ENCODE measurements around the gene TUBE1. TPM values are rescaled to one million over a fixed set of nuclear protein-coding genes. Genes with fewer than 3 reads are reported as not detected.

Gene TUBE1
- 21.0 and 24.3 TPM in 2 replicates for total RNA-seq

- Mint-ChIP-seq H3K4me1 (ENCODE audit: low read depth) (peaks cover 8% of the 10 kb centered on the region), H3K9me3 (no peaks in the 10 kb centered on the region), H3K27me3 (ENCODE audit: low read depth) (peaks cover 24% of the 10 kb centered on the region), H3K36me3 (ENCODE audit: low read depth) (peaks cover 11% of the 10 kb centered on the region), H3K4me3 (ENCODE audit: low read depth) (no peak within 1 kb of the TSS), H3K27ac (no peak within 1 kb of the TSS)
- intact Hi-C loops (cut with micrococcal nuclease): loop anchor here (1.0 to 2.0 kb wide), 6 partner anchors 29 to 828 kb away; partner anchors contain the start of gene FYN
- peak; percentile 87 for DNase-seq (ENCODE audit: low spot score)
Measured at GRCh38 chr6:112087136-112087911, at the start of gene TUBE1, which contains the start of gene FAM229B. Gene TUBE1, minus strand, starts transcription at chr6:112087482. Its CDS starts 48 bp downstream, at chr6:112087434. Gene FAM229B, plus strand, starts transcription at chr6:112087591. Its CDS starts 11,693 bp downstream, at chr6:112099284.

- H3K4me1 Mint-ChIP-seq (ENCODE audit: low read depth): no peaks in the 10 kb centered on the region
- H3K27me3 Mint-ChIP-seq (ENCODE audit: low read depth): peaks cover 28% of the 10 kb centered on the region
- no peak overlapping the region for H3K27ac Mint-ChIP-seq
- intact Hi-C loops (cut with micrococcal nuclease): no loop called here
- no peaks in the 10 kb centered on the region for H3K36me3 Mint-ChIP-seq (ENCODE audit: low read depth)
- no peak overlapping the region for H3K4me3 Mint-ChIP-seq (ENCODE audit: low read depth)
- DNase-seq (ENCODE audit: low spot score): no peak
- no peaks in the 10 kb centered on the region for H3K9me3 Mint-ChIP-seq
Measured at GRCh38 chr6:112130878-112131277, 43.6 kb upstream of the TUBE1 start.

GRCh38 chr6:112128208-112128607, 40.9 kb upstream of the TUBE1 start:
- Mint-ChIP-seq H3K27ac (no peak overlapping the region), H3K4me3 (ENCODE audit: low read depth) (no peak overlapping the region), H3K36me3 (ENCODE audit: low read depth) (no peaks in the 10 kb centered on the region), H3K27me3 (ENCODE audit: low read depth) (peaks cover 27% of the 10 kb centered on the region), H3K9me3 (no peaks in the 10 kb centered on the region), H3K4me1 (ENCODE audit: low read depth) (no peaks in the 10 kb centered on the region)
- intact Hi-C loops (cut with micrococcal nuclease): no loop called here
- DNase-seq (ENCODE audit: low spot score): no peak

- no peak overlapping the region for H3K4me3 Mint-ChIP-seq (ENCODE audit: low read depth)
- H3K4me1 Mint-ChIP-seq (ENCODE audit: low read depth): no peaks in the 10 kb centered on the region
- no peaks in the 10 kb centered on the region for H3K36me3 Mint-ChIP-seq (ENCODE audit: low read depth)
- H3K27me3 Mint-ChIP-seq (ENCODE audit: low read depth): peaks cover 19% of the 10 kb centered on the region
- H3K9me3 Mint-ChIP-seq: no peaks in the 10 kb centered on the region
- H3K27ac Mint-ChIP-seq: no peak overlapping the region
- DNase-seq (ENCODE audit: low spot score): no peak
- intact Hi-C loops (cut with micrococcal nuclease): no loop called here
Measured at GRCh38 chr6:112123982-112124381, 36.7 kb upstream of the TUBE1 start.

DNA sequence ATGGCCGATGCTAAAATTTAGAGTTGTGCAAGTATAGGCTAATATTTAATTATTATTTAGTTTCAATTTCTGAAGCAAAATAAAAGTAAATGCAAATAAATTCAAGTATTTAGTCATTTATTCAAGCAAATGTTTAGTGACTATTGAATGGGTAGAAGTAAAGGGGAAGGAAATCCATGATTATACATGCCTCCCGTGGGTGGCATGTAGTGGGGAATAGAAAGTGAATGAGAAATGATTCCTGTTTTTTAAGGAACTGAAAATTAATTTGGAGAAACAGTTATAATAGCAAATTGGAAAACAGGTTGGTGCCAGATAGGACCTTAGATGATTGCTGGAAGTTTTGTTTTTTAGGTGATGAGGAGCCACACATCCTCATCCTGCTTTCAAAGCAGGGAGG, 35.5 kb upstream of the TUBE1 start:
- Mint-ChIP-seq H3K4me1 (ENCODE audit: low read depth) (peaks cover 8% of the 10 kb centered on the region), H3K27ac (no peak overlapping the region), H3K4me3 (ENCODE audit: low read depth) (no peak overlapping the region), H3K27me3 (ENCODE audit: low read depth) (peaks cover 15% of the 10 kb centered on the region), H3K36me3 (ENCODE audit: low read depth) (no peaks in the 10 kb centered on the region), H3K9me3 (no peaks in the 10 kb centered on the region)
- intact Hi-C loops (cut with micrococcal nuclease): no loop called here
- DNase-seq (ENCODE audit: low spot score): no peak

- intact Hi-C loops (cut with micrococcal nuclease): loop anchor here (5.0 kb wide), 1 partner anchor 34 kb away; no protein-coding TSS in a partner anchor
Measured at GRCh38 chr6:112118034-112118433, 30.8 kb upstream of the TUBE1 start.

DNA sequence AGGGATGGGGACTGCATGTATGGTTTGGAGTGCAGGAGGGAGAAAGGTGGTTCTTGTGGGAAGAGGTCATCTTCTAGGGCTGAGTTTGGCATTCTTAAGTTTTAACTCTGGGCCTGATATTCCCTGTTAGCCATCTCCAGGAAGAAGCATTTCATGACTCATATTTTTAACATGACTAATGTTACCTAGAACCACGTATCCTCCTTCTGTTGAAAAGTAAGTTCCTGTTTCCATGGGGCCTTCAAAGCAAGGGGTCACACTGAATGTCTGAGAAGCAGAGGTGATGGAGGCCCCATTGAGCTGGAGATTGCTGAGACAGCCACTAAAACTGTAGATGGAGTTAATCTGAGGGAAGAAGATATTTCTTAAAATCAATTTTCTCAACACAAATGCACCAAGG, 30.3 kb upstream of the TUBE1 start:
- intact Hi-C loops (cut with micrococcal nuclease): loop anchor here (2.0 to 5.0 kb wide), 2 partner anchors 31 to 35 kb away; partner anchors contain the start of genes FAM229B and TUBE1
- Mint-ChIP-seq H3K9me3 (no peaks in the 10 kb centered on the region), H3K4me1 (ENCODE audit: low read depth) (peaks cover 20% of the 10 kb centered on the region), H3K27me3 (ENCODE audit: low read depth) (peaks cover 12% of the 10 kb centered on the region), H3K4me3 (ENCODE audit: low read depth) (peak overlapping the region; percentile 41), H3K27ac (peak overlapping the region; percentile 82), H3K36me3 (ENCODE audit: low read depth) (no peaks in the 10 kb centered on the region)
- no peak for DNase-seq (ENCODE audit: low spot score)

More at GRCh38 chr6:112118034-112118433, 30.8 kb upstream of the TUBE1 start:
- Mint-ChIP-seq H3K4me3 (ENCODE audit: low read depth) (no peak overlapping the region), H3K27ac (no peak overlapping the region), H3K36me3 (ENCODE audit: low read depth) (no peaks in the 10 kb centered on the region), H3K9me3 (no peaks in the 10 kb centered on the region), H3K4me1 (ENCODE audit: low read depth) (peaks cover 20% of the 10 kb centered on the region), H3K27me3 (ENCODE audit: low read depth) (peaks cover 10% of the 10 kb centered on the region)
- no peak for DNase-seq (ENCODE audit: low spot score)

DNA sequence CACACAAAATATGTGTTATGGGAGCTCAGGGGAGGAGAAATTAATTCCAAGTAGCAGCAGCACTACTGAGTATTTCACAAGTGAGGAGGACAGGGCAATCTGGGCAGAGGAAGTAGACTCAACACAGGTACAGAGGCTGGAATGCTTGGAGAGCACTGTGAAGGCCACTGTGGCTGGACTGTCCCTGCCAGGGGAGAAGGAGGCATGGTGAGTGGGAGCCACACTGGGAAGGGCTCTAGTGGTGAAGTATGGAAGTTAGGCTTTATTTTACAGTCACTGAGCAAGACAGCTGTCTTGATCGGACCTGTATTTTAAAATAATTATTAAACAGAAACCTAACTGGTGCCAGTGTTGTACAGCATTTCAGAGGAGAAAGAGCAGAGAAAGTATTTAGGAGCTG, 28.9 kb upstream of the TUBE1 start:
- Mint-ChIP-seq H3K4me3 (ENCODE audit: low read depth) (no peak overlapping the region), H3K9me3 (no peaks in the 10 kb centered on the region), H3K4me1 (ENCODE audit: low read depth) (peaks cover 20% of the 10 kb centered on the region), H3K36me3 (ENCODE audit: low read depth) (no peaks in the 10 kb centered on the region), H3K27ac (no peak overlapping the region), H3K27me3 (ENCODE audit: low read depth) (peaks cover 17% of the 10 kb centered on the region)
- intact Hi-C loops (cut with micrococcal nuclease): loop anchor here (2.0 to 5.0 kb wide), 2 partner anchors 29 to 36 kb away; partner anchors contain the start of genes FAM229B and TUBE1
- DNase-seq (ENCODE audit: low spot score): no peak

GRCh38 chr6:112114577-112115223, 27.4 kb upstream of the TUBE1 start:
- Mint-ChIP-seq H3K4me3 (ENCODE audit: low read depth) (no peak overlapping the region), H3K27me3 (ENCODE audit: low read depth) (peaks cover 18% of the 10 kb centered on the region), H3K36me3 (ENCODE audit: low read depth) (no peaks in the 10 kb centered on the region), H3K9me3 (no peaks in the 10 kb centered on the region), H3K27ac (no peak overlapping the region), H3K4me1 (ENCODE audit: low read depth) (peaks cover 20% of the 10 kb centered on the region)
- no peak for DNase-seq (ENCODE audit: low spot score)
- intact Hi-C loops (cut with micrococcal nuclease): loop anchor here (5.0 kb wide), 1 partner anchor 38 kb away; no protein-coding TSS in a partner anchor

DNA sequence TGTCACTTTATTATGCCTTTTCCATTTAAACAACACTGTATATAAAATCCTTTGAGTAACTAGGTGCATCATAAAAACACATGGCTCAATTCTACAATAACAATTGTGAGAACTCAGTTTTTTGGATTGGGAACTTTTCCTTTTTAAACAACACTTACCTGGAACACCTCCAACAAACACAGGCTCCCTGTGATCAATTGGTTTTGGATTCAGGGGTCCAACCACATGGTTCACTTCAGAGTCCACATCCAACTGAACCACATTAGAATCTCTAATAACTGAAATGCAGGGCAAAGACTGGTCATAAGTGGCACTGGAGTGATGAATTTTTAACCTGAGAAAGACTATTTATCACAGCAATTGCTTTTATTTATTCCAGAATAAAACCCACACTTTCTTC, 26.6 kb upstream of the TUBE1 start:
- no peak for DNase-seq (ENCODE audit: low spot score)
- intact Hi-C loops (cut with micrococcal nuclease): no loop called here
- Mint-ChIP-seq H3K4me3 (ENCODE audit: low read depth) (no peak overlapping the region), H3K4me1 (ENCODE audit: low read depth) (peaks cover 20% of the 10 kb centered on the region), H3K27me3 (ENCODE audit: low read depth) (peaks cover 24% of the 10 kb centered on the region), H3K27ac (no peak overlapping the region), H3K9me3 (no peaks in the 10 kb centered on the region), H3K36me3 (ENCODE audit: low read depth) (no peaks in the 10 kb centered on the region)

GRCh38 chr6:112113431-112113830, 26.1 kb upstream of the TUBE1 start:
- no peak overlapping the region for H3K27ac Mint-ChIP-seq
- H3K4me1 Mint-ChIP-seq (ENCODE audit: low read depth): peaks cover 17% of the 10 kb centered on the region
- no peak overlapping the region for H3K4me3 Mint-ChIP-seq (ENCODE audit: low read depth)
- peaks cover 25% of the 10 kb centered on the region for H3K27me3 Mint-ChIP-seq (ENCODE audit: low read depth)
- DNase-seq (ENCODE audit: low spot score): no peak
- intact Hi-C loops (cut with micrococcal nuclease): no loop called here
- no peaks in the 10 kb centered on the region for H3K36me3 Mint-ChIP-seq (ENCODE audit: low read depth)
- no peaks in the 10 kb centered on the region for H3K9me3 Mint-ChIP-seq

GRCh38 chr6:112109262-112109661, 22.0 kb upstream of the TUBE1 start:
- no peak overlapping the region for H3K4me3 Mint-ChIP-seq (ENCODE audit: low read depth)
- H3K9me3 Mint-ChIP-seq: peaks cover 7% of the 10 kb centered on the region
- DNase-seq (ENCODE audit: low spot score): no peak
- peaks cover 26% of the 10 kb centered on the region for H3K27me3 Mint-ChIP-seq (ENCODE audit: low read depth)
- no peak overlapping the region for H3K27ac Mint-ChIP-seq
- intact Hi-C loops (cut with micrococcal nuclease): no loop called here
- no peaks in the 10 kb centered on the region for H3K36me3 Mint-ChIP-seq (ENCODE audit: low read depth)
- no peaks in the 10 kb centered on the region for H3K4me1 Mint-ChIP-seq (ENCODE audit: low read depth)

- DNase-seq (ENCODE audit: low spot score): no peak
- no peak overlapping the region for H3K4me3 Mint-ChIP-seq (ENCODE audit: low read depth)
- H3K9me3 Mint-ChIP-seq: peaks cover 7% of the 10 kb centered on the region
- no peaks in the 10 kb centered on the region for H3K4me1 Mint-ChIP-seq (ENCODE audit: low read depth)
- peaks cover 22% of the 10 kb centered on the region for H3K27me3 Mint-ChIP-seq (ENCODE audit: low read depth)
- H3K27ac Mint-ChIP-seq: no peak overlapping the region
- intact Hi-C loops (cut with micrococcal nuclease): no loop called here
- no peaks in the 10 kb centered on the region for H3K36me3 Mint-ChIP-seq (ENCODE audit: low read depth)
Measured at GRCh38 chr6:112106562-112106961, 19.3 kb upstream of the TUBE1 start.

Measured in activated T-helper 2 cell treated with anti-CD3 and anti-CD28 coated beads, Interferon-gamma antibody, Interleukin-2, Interleukin-4, amounts not matched to agents 10 μg/mL and 5 μg/mL and 100 μg/mL, durations not matched to agents 14 hours and 24 hours and 36 hours (primary cell).